ENCODE data around the gene RGL3. TPM values are rescaled to one million over a fixed set of nuclear protein-coding genes. Genes with fewer than 3 reads are reported as not detected.
A peak's percentile ranks its signal among the peaks of the same experiment; 100 is the strongest.
"Not testable (repeated sequence)": the region's sequence is repeated elsewhere in the genome, so short reads cannot be mapped to it uniquely, and the experiment has no call there.

RGL3 gene
- total RNA-seq, 1 experiment from 2014 or later: 22.6 TPM

DNA sequence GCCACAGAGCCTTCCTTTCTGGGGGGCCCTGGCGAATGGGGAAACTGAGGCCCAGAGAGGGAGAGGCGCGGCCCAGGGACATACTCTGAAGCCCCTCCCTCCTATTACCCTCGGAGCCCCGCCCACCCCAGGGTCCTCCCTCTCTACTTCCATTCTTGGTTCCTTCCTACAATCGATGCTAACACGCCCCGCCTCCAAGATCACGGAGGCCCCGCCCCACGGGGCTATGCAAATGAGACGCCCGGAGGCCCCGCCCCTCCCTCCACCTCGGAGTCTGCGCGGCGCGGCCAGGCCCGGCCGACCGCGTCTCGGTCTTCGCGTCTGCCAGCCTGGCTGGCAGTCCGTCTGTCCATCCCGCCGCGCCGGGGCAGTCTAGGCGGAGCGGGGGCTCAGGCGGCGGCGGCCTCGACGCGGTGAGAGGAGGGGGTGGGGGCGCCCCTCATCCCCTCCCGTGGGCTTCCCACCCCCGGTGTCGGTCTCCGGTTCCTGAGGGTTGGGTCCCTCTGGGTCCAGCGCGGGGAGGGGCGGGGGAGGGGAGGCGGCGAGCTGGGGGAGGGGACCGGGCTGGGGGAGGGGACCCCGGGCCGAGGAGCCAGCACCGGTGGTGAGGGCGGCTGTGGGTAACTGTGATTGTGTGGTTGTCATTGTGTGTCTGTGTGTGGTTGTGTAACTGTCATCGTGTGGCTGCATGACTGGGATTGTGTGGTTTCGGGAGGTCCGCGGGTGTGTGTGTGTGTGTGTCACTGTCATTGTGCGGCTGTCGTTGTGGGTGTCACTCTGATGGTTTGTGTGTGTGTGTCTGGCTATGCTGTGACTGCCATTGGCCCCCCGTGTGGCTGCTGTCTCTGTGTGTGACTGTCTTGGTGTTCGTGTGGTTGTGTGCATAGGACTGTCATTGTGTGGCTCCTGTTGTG lies 63.7 kb downstream of the RGL3 start, which contains the start of gene PLPPR2:
Gene PLPPR2 (plus strand): TSS at position 273 of the 914 bp plus-strand sequence. CDS start 2,242 bp downstream, outside the sequence.
- intact Hi-C loops (cut with micrococcal nuclease; ENCODE audit: unreplicated experiment) (no loop called here), in situ Hi-C loops (cut with HindIII; ENCODE audit: low pct_unique_long_range_greater_than_20kb, low sequenced_read_pairs) (no loop called here)
- peak within 1 kb of the TSS; percentile 78 for H3K27ac ChIP-seq (ENCODE audit: low read length)
- BruUV-seq (replicated peaks): no TSS peak
- H3K4me3 ChIP-seq (ENCODE audit: low read depth in 2 of 2, low read length in 2 of 2): peak within 1 kb of the TSS; percentile 55 to 73
- DNase-seq (ENCODE audit: low read depth, low spot score) (no peak), ATAC-seq (peak; percentile 94)
- H3K27me3 ChIP-seq (ENCODE audit: control insufficient read depth, insufficient read depth, low read length): no peaks in the 10 kb centered on the region
- no peaks in the 10 kb centered on the region; the same call in 1 of the 2 replicates for H3K4me1 ChIP-seq (ENCODE audit: control insufficient read depth, insufficient read depth, low read length)
- H3K9me3 ChIP-seq (ENCODE audit: control insufficient read depth, insufficient read depth, low read depth, low read length): no peaks in the 10 kb centered on the region
- ChIA-PET POLR2A (no interaction called here), CTCF (no interaction called here)
- H3K36me3 ChIP-seq (ENCODE audit: control insufficient read depth, insufficient read depth, low read length): no peaks in the 10 kb centered on the region
- TF ChIP-seq POLR2AphosphoS5 (IDR thresholded peaks at IDR 0.05; ENCODE audit: low read depth, low read length) (peak; percentile 69), TCF7L2 (IDR thresholded peaks at IDR 0.05; ENCODE audit: low read depth, low read length) (no peak)
- TF ChIP-seq, protein P1, sequence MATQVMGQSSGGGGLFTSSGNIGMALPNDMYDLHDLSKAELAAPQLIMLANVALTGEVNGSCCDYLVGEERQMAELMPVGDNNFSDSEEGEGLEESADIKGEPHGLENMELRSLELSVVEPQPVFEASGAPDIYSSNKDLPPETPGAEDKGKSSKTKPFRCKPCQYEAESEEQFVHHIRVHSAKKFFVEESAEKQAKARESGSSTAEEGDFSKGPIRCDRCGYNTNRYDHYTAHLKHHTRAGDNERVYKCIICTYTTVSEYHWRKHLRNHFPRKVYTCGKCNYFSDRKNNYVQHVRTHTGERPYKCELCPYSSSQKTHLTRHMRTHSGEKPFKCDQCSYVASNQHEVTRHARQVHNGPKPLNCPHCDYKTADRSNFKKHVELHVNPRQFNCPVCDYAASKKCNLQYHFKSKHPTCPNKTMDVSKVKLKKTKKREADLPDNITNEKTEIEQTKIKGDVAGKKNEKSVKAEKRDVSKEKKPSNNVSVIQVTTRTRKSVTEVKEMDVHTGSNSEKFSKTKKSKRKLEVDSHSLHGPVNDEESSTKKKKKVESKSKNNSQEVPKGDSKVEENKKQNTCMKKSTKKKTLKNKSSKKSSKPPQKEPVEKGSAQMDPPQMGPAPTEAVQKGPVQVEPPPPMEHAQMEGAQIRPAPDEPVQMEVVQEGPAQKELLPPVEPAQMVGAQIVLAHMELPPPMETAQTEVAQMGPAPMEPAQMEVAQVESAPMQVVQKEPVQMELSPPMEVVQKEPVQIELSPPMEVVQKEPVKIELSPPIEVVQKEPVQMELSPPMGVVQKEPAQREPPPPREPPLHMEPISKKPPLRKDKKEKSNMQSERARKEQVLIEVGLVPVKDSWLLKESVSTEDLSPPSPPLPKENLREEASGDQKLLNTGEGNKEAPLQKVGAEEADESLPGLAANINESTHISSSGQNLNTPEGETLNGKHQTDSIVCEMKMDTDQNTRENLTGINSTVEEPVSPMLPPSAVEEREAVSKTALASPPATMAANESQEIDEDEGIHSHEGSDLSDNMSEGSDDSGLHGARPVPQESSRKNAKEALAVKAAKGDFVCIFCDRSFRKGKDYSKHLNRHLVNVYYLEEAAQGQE (IDR thresholded peaks at IDR 0.05; ENCODE audit: insufficient read depth in 1 of 2, low read depth in 2 of 2, low read length in 1 of 2): no peak
- TF ChIP-seq, protein P2, sequence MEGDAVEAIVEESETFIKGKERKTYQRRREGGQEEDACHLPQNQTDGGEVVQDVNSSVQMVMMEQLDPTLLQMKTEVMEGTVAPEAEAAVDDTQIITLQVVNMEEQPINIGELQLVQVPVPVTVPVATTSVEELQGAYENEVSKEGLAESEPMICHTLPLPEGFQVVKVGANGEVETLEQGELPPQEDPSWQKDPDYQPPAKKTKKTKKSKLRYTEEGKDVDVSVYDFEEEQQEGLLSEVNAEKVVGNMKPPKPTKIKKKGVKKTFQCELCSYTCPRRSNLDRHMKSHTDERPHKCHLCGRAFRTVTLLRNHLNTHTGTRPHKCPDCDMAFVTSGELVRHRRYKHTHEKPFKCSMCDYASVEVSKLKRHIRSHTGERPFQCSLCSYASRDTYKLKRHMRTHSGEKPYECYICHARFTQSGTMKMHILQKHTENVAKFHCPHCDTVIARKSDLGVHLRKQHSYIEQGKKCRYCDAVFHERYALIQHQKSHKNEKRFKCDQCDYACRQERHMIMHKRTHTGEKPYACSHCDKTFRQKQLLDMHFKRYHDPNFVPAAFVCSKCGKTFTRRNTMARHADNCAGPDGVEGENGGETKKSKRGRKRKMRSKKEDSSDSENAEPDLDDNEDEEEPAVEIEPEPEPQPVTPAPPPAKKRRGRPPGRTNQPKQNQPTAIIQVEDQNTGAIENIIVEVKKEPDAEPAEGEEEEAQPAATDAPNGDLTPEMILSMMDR (IDR thresholded peaks at IDR 0.05): no peak

DNA sequence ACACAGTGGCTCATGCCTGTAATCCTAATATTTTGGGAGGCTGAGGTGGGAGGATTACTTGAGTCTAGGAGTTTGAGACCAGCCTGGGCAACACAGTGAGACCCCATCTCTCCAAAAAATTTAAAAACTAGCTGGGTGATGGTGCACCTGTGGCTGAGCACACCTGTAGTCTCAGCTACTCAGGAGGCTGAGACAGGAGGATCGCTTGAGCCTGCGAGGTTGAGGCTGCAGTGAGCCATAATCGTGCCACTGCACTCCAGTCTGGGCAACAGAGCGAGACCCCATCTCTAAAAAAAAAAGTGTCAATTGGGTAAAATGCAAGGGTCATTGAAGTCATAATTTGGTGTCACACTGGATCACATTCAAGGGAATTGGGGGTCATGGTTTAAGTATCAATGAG lies 65.0 kb downstream of the RGL3 start:
- in situ Hi-C loops (cut with HindIII; ENCODE audit: low pct_unique_long_range_greater_than_20kb, low sequenced_read_pairs); BruUV-seq (replicated peaks); H3K36me3 ChIP-seq (ENCODE audit: control insufficient read depth, insufficient read depth, low read length); ATAC-seq; DNase-seq (ENCODE audit: low read depth, low spot score); H3K4me1 ChIP-seq (ENCODE audit: control insufficient read depth, insufficient read depth, low read length); H3K9me3 ChIP-seq (ENCODE audit: control insufficient read depth, insufficient read depth, low read depth, low read length); H3K27ac ChIP-seq (ENCODE audit: low read length); CTCF ChIA-PET; intact Hi-C loops (cut with micrococcal nuclease; ENCODE audit: unreplicated experiment); POLR2A ChIA-PET; H3K4me3 ChIP-seq (ENCODE audit: low read depth in 2 of 2, low read length in 2 of 2); H3K27me3 ChIP-seq (ENCODE audit: control insufficient read depth, insufficient read depth, low read length): not testable (repeated sequence)

DNA sequence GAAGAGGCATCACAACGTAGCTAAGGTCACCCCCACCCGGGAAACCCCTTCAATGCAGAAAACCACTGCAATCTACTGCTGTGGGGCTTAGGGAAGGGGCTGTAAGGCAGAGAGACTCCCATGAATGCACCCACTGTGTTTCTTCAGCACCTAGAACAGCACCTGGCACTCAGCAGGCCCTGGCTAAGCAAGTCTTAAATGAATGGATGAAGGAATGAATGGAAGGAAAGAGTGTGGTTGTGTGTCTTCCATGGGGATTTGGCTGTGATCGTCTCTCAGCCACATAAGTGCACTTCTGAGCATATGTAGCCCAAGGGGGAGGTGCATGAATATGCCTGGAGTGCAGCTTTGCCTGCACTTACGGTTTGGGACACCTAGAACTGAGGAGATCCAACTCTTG lies 69.9 kb downstream of the RGL3 start:
- ATAC-seq (no peak), DNase-seq (ENCODE audit: low read depth, low spot score) (no peak)
- intact Hi-C loops (cut with micrococcal nuclease; ENCODE audit: unreplicated experiment): no loop called here
- H3K36me3 ChIP-seq (ENCODE audit: control insufficient read depth, insufficient read depth, low read length): no peaks in the 10 kb centered on the region
- ChIA-PET CTCF (no interaction called here), POLR2A (no interaction called here)
- no peak overlapping the region for H3K4me3 ChIP-seq (ENCODE audit: low read depth in 2 of 2, low read length in 2 of 2)
- no peak for TF ChIP-seq POLR2AphosphoS5 (IDR thresholded peaks at IDR 0.05; ENCODE audit: low read depth, low read length)
- TF ChIP-seq, protein P2 (IDR thresholded peaks at IDR 0.05): no peak
- TF ChIP-seq TCF7L2 (IDR thresholded peaks at IDR 0.05; ENCODE audit: low read depth, low read length): no peak
- TF ChIP-seq, protein P1 (IDR thresholded peaks at IDR 0.05; ENCODE audit: insufficient read depth in 1 of 2, low read depth in 2 of 2, low read length in 1 of 2): peak in 1 of 2 experiments; percentile 68; a peak in 2 of 4 replicates
- TF ChIP-seq SIN3A (IDR thresholded peaks at IDR 0.05; ENCODE audit: borderline replicate concordance, insufficient read depth, low read depth, low read length): no peak
- no peaks in the 10 kb centered on the region for H3K9me3 ChIP-seq (ENCODE audit: control insufficient read depth, insufficient read depth, low read depth, low read length)
- BruUV-seq (replicated peaks): no TSS peak
- H3K4me1 ChIP-seq (ENCODE audit: control insufficient read depth, insufficient read depth, low read length): peaks cover 9% of the 10 kb centered on the region
- in situ Hi-C loops (cut with HindIII; ENCODE audit: low pct_unique_long_range_greater_than_20kb, low sequenced_read_pairs): no loop called here
- H3K27ac ChIP-seq (ENCODE audit: low read length): no peak overlapping the region
- H3K27me3 ChIP-seq (ENCODE audit: control insufficient read depth, insufficient read depth, low read length): no peaks in the 10 kb centered on the region
